ENCODE data around the gene RNF2.

The RNF2 gene

GRCh38 chr1:185074307-185074706 is 28.9 kb downstream of the RNF2 start:
- H3K27me3 ChIP-seq (ENCODE audit: insufficient read depth, low read length), result no peaks in the 10 kb centered on the region
- no peak for DNase-seq

GRCh38 chr1:185075476-185075875 is 30.1 kb downstream of the RNF2 start:
- Histone ChIP-seq H3K4me3 (ENCODE audit: low read depth, low read length) (no peak overlapping the region), H3K27me3 (ENCODE audit: insufficient read depth, low read length) (no peaks in the 10 kb centered on the region), H3K36me3 (ENCODE audit: control insufficient read depth in 1 of 2, insufficient read depth in 2 of 2, low read length in 2 of 2) (no peaks in the 10 kb centered on the region), H3K9me3 (ENCODE audit: insufficient read depth, low read depth, low read length) (no peaks in the 10 kb centered on the region), H3K23ac (ENCODE audit: low read length) (no peak overlapping the region), H2BK120ac (ENCODE audit: insufficient read depth, low read length, poor library complexity) (no peak overlapping the region), H3K4me2 (ENCODE audit: low read length) (no peak overlapping the region), H4K91ac (ENCODE audit: low read depth, low read length) (no peak overlapping the region), H3K4me1 (ENCODE audit: control insufficient read depth in 1 of 2, insufficient read depth in 2 of 2, low read length in 2 of 2) (no peaks in the 10 kb centered on the region), H2BK5ac (ENCODE audit: low read depth, low read length, poor library complexity) (no peak overlapping the region), H3K27ac (ENCODE audit: low read depth, low read length) (no peak overlapping the region), H4K8ac (ENCODE audit: low read depth, low read length) (no peak overlapping the region), H3K14ac (ENCODE audit: low read length) (no peak overlapping the region), H3K79me1 (ENCODE audit: low read length) (no peaks in the 10 kb centered on the region), H2AFZ (ENCODE audit: insufficient read depth, low read length, poor library complexity) (no peak overlapping the region), H3K4ac (ENCODE audit: low read depth, low read length) (peak overlapping the region; percentile 79), H3K9ac (ENCODE audit: low read length) (no peak overlapping the region), H3K18ac (ENCODE audit: low read length) (no peak overlapping the region), H4K12ac (ENCODE audit: low read depth, low read length) (no peak overlapping the region), H2AK5ac (ENCODE audit: low read length) (no peak overlapping the region), H2BK12ac (ENCODE audit: low read length) (no peak overlapping the region), H3K79me2 (ENCODE audit: control insufficient read depth, insufficient read depth, low read length, poor library complexity) (peaks cover 1% of the 10 kb centered on the region)
- no CpG with 5 or more reads among the region's 3 CpGs for WGBS (ENCODE audit: extremely low coverage, insufficient coverage, insufficient read length)
- DNase-seq, result no peak

More at GRCh38 chr1:185074307-185074706, 28.9 kb downstream of the RNF2 start:
- H4K91ac ChIP-seq (ENCODE audit: low read depth, low read length), result no peak overlapping the region
- no peaks in the 10 kb centered on the region for H3K9me3 ChIP-seq (ENCODE audit: insufficient read depth, low read depth, low read length)
- H3K14ac ChIP-seq (ENCODE audit: low read length), result no peak overlapping the region
- no peak overlapping the region for H2AK5ac ChIP-seq (ENCODE audit: low read length)
- no peak overlapping the region for H3K23ac ChIP-seq (ENCODE audit: low read length)
- H2BK120ac ChIP-seq (ENCODE audit: insufficient read depth, low read length, poor library complexity), result no peak overlapping the region
- no peak overlapping the region for H3K4me3 ChIP-seq (ENCODE audit: low read depth, low read length)
- H3K4me2 ChIP-seq (ENCODE audit: low read length), result no peak overlapping the region
- H3K4ac ChIP-seq (ENCODE audit: low read depth, low read length), result peak overlapping the region; percentile 52
- no peak overlapping the region for H3K27ac ChIP-seq (ENCODE audit: low read depth, low read length)
- H2BK12ac ChIP-seq (ENCODE audit: low read length), result no peak overlapping the region
- H2BK5ac ChIP-seq (ENCODE audit: low read depth, low read length, poor library complexity), result no peak overlapping the region
- H4K12ac ChIP-seq (ENCODE audit: low read depth, low read length), result no peak overlapping the region
- H3K9ac ChIP-seq (ENCODE audit: low read length), result no peak overlapping the region
- H3K4me1 ChIP-seq (ENCODE audit: control insufficient read depth in 1 of 2, insufficient read depth in 2 of 2, low read length in 2 of 2), result no peaks in the 10 kb centered on the region
- no peak overlapping the region for H3K18ac ChIP-seq (ENCODE audit: low read length)
- no peaks in the 10 kb centered on the region for H3K36me3 ChIP-seq (ENCODE audit: control insufficient read depth in 1 of 2, insufficient read depth in 2 of 2, low read length in 2 of 2)
- H4K8ac ChIP-seq (ENCODE audit: low read depth, low read length), result no peak overlapping the region
- no peaks in the 10 kb centered on the region for H3K79me1 ChIP-seq (ENCODE audit: low read length)
- H2AFZ ChIP-seq (ENCODE audit: insufficient read depth, low read length, poor library complexity), result no peak overlapping the region
- H3K79me2 ChIP-seq (ENCODE audit: control insufficient read depth, insufficient read depth, low read length, poor library complexity), result peaks cover 1% of the 10 kb centered on the region

- no CpG with 5 or more reads among the region's 4 CpGs for WGBS (ENCODE audit: extremely low coverage, insufficient coverage, insufficient read length)
Observed at GRCh38 chr1:185077374-185077773, 32.0 kb downstream of the RNF2 start.

GRCh38 chr1:185080422-185080821 is 35.1 kb downstream of the RNF2 start:
- Histone ChIP-seq H2BK5ac (ENCODE audit: low read depth, low read length, poor library complexity) (no peak overlapping the region), H3K79me2 (ENCODE audit: control insufficient read depth, insufficient read depth, low read length, poor library complexity) (peaks cover 4% of the 10 kb centered on the region), H4K8ac (ENCODE audit: low read depth, low read length) (no peak overlapping the region), H3K27me3 (ENCODE audit: insufficient read depth, low read length) (no peaks in the 10 kb centered on the region), H3K23ac (ENCODE audit: low read length) (no peak overlapping the region), H2AK5ac (ENCODE audit: low read length) (no peak overlapping the region), H2BK12ac (ENCODE audit: low read length) (no peak overlapping the region), H3K27ac (ENCODE audit: low read depth, low read length) (no peak overlapping the region), H3K79me1 (ENCODE audit: low read length) (no peaks in the 10 kb centered on the region), H3K4me3 (ENCODE audit: low read depth, low read length) (no peak overlapping the region), H4K91ac (ENCODE audit: low read depth, low read length) (no peak overlapping the region), H3K4me2 (ENCODE audit: low read length) (no peak overlapping the region), H3K36me3 (ENCODE audit: control insufficient read depth in 1 of 2, insufficient read depth in 2 of 2, low read length in 2 of 2) (no peaks in the 10 kb centered on the region), H3K9ac (ENCODE audit: low read length) (no peak overlapping the region), H2BK120ac (ENCODE audit: insufficient read depth, low read length, poor library complexity) (no peak overlapping the region), H4K12ac (ENCODE audit: low read depth, low read length) (no peak overlapping the region), H2AFZ (ENCODE audit: insufficient read depth, low read length, poor library complexity) (no peak overlapping the region), H3K4ac (ENCODE audit: low read depth, low read length) (no peak overlapping the region), H3K18ac (ENCODE audit: low read length) (no peak overlapping the region), H3K4me1 (ENCODE audit: control insufficient read depth in 1 of 2, insufficient read depth in 2 of 2, low read length in 2 of 2) (no peaks in the 10 kb centered on the region), H3K14ac (ENCODE audit: low read length) (no peak overlapping the region), H3K9me3 (ENCODE audit: insufficient read depth, low read depth, low read length) (no peaks in the 10 kb centered on the region)
- DNase-seq, result no peak

More at GRCh38 chr1:185077374-185077773, 32.0 kb downstream of the RNF2 start:
- Histone ChIP-seq H3K4me1 (ENCODE audit: control insufficient read depth in 1 of 2, insufficient read depth in 2 of 2, low read length in 2 of 2) (no peaks in the 10 kb centered on the region), H2BK120ac (ENCODE audit: insufficient read depth, low read length, poor library complexity) (no peak overlapping the region), H3K23ac (ENCODE audit: low read length) (no peak overlapping the region), H2AK5ac (ENCODE audit: low read length) (no peak overlapping the region), H4K12ac (ENCODE audit: low read depth, low read length) (no peak overlapping the region), H3K27me3 (ENCODE audit: insufficient read depth, low read length) (no peaks in the 10 kb centered on the region), H3K9ac (ENCODE audit: low read length) (no peak overlapping the region), H3K4me3 (ENCODE audit: low read depth, low read length) (no peak overlapping the region), H2BK5ac (ENCODE audit: low read depth, low read length, poor library complexity) (no peak overlapping the region), H2AFZ (ENCODE audit: insufficient read depth, low read length, poor library complexity) (no peak overlapping the region), H4K8ac (ENCODE audit: low read depth, low read length) (no peak overlapping the region), H3K14ac (ENCODE audit: low read length) (no peak overlapping the region), H3K36me3 (ENCODE audit: control insufficient read depth in 1 of 2, insufficient read depth in 2 of 2, low read length in 2 of 2) (no peaks in the 10 kb centered on the region), H3K79me2 (ENCODE audit: control insufficient read depth, insufficient read depth, low read length, poor library complexity) (peaks cover 4% of the 10 kb centered on the region), H3K4ac (ENCODE audit: low read depth, low read length) (no peak overlapping the region), H3K79me1 (ENCODE audit: low read length) (no peaks in the 10 kb centered on the region), H2BK12ac (ENCODE audit: low read length) (no peak overlapping the region), H3K18ac (ENCODE audit: low read length) (no peak overlapping the region), H4K91ac (ENCODE audit: low read depth, low read length) (no peak overlapping the region), H3K4me2 (ENCODE audit: low read length) (no peak overlapping the region), H3K9me3 (ENCODE audit: insufficient read depth, low read depth, low read length) (no peaks in the 10 kb centered on the region), H3K27ac (ENCODE audit: low read depth, low read length) (no peak overlapping the region)
- no peak for DNase-seq

All from trophoblast cell (in vitro differentiated cells and primary cell).